Measurements from ENCODE around the gene TMEM107.

GRCh38 chr17:8167526-8167925 lies 8.7 kb downstream of the TMEM107 start:
- TF ChIP-seq CTCF (IDR thresholded peaks at IDR 0.05): no peak
- TF ChIP-seq POLR2A (IDR thresholded peaks at IDR 0.05): no peak

All from lower leg skin (tissue), 3 donors.